ENCODE results near the gene POLR2E. TPM values are rescaled to one million over a fixed set of nuclear protein-coding genes. Genes with fewer than 3 reads are reported as not detected.

Gene POLR2E
- total and polyA plus RNA-seq, 10 of the 15 experiments (the other 5 are each of a cell fraction or from before 2014, with no cell fraction given), result 4.0 to 487 (median 200) TPM

DNA sequence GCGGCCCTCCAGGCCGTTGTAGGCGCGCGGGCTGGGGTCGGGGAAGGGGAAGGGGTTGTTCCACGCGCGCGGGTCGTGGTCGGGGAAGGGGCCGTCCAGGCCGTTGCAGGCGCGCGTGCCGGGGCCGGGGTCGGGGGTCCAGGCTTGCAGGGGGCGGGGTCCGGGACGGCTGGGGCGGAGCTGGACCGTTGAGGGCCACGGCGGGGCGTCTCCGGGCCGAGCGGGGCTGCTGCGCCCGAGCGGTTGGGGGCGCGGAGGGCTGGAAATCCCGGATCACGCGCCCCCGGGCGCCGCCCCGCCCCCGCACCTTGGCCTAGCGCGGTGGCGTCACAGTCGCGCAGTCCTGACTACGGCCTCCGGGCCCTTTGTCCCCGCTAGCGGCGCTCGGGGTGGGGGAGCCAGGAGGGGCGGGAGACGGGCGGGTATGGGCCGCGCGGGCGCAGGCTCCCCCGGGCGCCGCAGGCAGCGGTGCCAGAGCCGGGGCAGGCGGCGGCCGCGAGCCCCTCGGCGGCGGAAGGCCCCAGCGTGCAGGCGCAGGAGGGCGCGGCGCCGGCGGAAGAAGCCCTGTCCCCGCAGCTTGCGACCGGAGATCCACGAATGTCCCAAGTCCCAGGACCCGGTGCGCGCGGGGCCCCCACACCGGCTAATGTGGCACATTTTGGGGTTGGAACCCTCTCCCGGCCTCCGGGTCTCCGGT is 9.3 kb upstream of the POLR2E start:
- Histone ChIP-seq H3K27me3 (replicated peaks in 1 of 2; ENCODE audit: control insufficient read depth in 2 of 2, insufficient read depth in 2 of 2, low read length in 1 of 2) (no peaks in the 10 kb centered on the region), H3K79me2 (ENCODE audit: control insufficient read depth, insufficient read depth, low read length) (peaks cover 9% of the 10 kb centered on the region), H3K9me3 (replicated peaks; ENCODE audit: control insufficient read depth, insufficient read depth, low read length) (no peaks in the 10 kb centered on the region; the same call in 2 of the 3 replicates), H3K9ac (ENCODE audit: control insufficient read depth, insufficient read depth, low read length) (peak overlapping the region; percentile 74), H2AFZ (ENCODE audit: control insufficient read depth, low read depth, low read length) (no peak overlapping the region), H3K4me2 (ENCODE audit: control insufficient read depth, insufficient read depth) (peak overlapping the region; percentile 82), H3K4me3 (peak overlapping the region; percentile 91), H3K36me3 (ENCODE audit: control insufficient read depth in 2 of 2, insufficient read depth in 2 of 2, low read length in 1 of 2) (peaks cover 0 to 10% of the 10 kb centered on the region in 2 experiments; a peak in 2 of 4 replicates), H4K20me1 (ENCODE audit: control insufficient read depth, insufficient read depth) (no peaks in the 10 kb centered on the region; the same call in 1 of the 2 replicates), H3K4me1 (ENCODE audit: control insufficient read depth, insufficient read depth, low read length) (peaks cover 32% of the 10 kb centered on the region), H3K27ac (ENCODE audit: control insufficient read depth, insufficient read depth) (peak overlapping the region; percentile 87)
- FAIRE-seq, result no peak
- ATAC-seq, result peak; percentile 44
- DNase-seq (ENCODE audit: low read depth, low spot score), result no peak
- ChIA-PET RAD21 (ENCODE audit: unreplicated experiment) (interaction anchor here (0.9 to 1.8 kb wide), 3 partner anchors 29 to 40 kb away, joined by 3 to 6 read pairs (median 5); partner anchors contain the start of gene ARHGAP45), CTCF (interaction anchor here (0.7 to 1.0 kb wide), 2 partner anchors 9 to 122 kb away, joined by 3 read pairs; no protein-coding TSS in a partner anchor), SMC1A (ENCODE audit: uncharacterized antibody, unreplicated experiment) (no interaction called here), POLR2A (interaction anchor here (0.8 to 4.0 kb wide), 8 partner anchors 11 to 81 kb away, joined by 3 to 45 read pairs (median 5); partner anchors contain the start of gene ARHGAP45)
- intact Hi-C loops (cut with micrococcal nuclease; ENCODE audit: unreplicated experiment) (loop anchor here (5.0 kb wide), 2 partner anchors 78 to 138 kb away; partner anchors contain the start of gene ATP5F1D), in situ Hi-C loops (cut with MboI) (loop anchor here (5.0 kb wide), 1 partner anchor 98 kb away; no protein-coding TSS in a partner anchor)
- BruUV-seq (replicated peaks), result no TSS peak
- WGBS (ENCODE audit: insufficient coverage, insufficient replicate concordance, low lambda C conversion rate, missing lambda C conversion rate), result under 1% methylated on average over 47 of the region's 93 CpGs
- TF ChIP-seq CBX3 (IDR thresholded peaks at IDR 0.05; ENCODE audit: borderline replicate concordance, low read depth), result no peak
- no peak for TF ChIP-seq ZNF274 (IDR thresholded peaks at IDR 0.05; ENCODE audit: insufficient read depth, insufficient read length)
- TF ChIP-seq, protein P1, sequence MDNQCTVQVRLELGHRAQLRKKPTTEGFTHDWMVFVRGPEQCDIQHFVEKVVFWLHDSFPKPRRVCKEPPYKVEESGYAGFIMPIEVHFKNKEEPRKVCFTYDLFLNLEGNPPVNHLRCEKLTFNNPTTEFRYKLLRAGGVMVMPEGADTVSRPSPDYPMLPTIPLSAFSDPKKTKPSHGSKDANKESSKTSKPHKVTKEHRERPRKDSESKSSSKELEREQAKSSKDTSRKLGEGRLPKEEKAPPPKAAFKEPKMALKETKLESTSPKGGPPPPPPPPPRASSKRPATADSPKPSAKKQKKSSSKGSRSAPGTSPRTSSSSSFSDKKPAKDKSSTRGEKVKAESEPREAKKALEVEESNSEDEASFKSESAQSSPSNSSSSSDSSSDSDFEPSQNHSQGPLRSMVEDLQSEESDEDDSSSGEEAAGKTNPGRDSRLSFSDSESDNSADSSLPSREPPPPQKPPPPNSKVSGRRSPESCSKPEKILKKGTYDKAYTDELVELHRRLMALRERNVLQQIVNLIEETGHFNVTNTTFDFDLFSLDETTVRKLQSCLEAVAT (IDR thresholded peaks at IDR 0.05), result no peak
- peak; percentile 30 for TF ChIP-seq GATAD2B (conservative IDR thresholded peaks at IDR 0.05; ENCODE audit: low read depth)
- no peak for TF ChIP-seq EZH2 (IDR thresholded peaks at IDR 0.05; ENCODE audit: borderline replicate concordance, control insufficient read depth, low read depth, low read length)
- no peak for TF ChIP-seq RAD21 (IDR thresholded peaks at IDR 0.05; ENCODE audit: insufficient read depth, low read depth, low read length)
- TF ChIP-seq, protein P2, sequence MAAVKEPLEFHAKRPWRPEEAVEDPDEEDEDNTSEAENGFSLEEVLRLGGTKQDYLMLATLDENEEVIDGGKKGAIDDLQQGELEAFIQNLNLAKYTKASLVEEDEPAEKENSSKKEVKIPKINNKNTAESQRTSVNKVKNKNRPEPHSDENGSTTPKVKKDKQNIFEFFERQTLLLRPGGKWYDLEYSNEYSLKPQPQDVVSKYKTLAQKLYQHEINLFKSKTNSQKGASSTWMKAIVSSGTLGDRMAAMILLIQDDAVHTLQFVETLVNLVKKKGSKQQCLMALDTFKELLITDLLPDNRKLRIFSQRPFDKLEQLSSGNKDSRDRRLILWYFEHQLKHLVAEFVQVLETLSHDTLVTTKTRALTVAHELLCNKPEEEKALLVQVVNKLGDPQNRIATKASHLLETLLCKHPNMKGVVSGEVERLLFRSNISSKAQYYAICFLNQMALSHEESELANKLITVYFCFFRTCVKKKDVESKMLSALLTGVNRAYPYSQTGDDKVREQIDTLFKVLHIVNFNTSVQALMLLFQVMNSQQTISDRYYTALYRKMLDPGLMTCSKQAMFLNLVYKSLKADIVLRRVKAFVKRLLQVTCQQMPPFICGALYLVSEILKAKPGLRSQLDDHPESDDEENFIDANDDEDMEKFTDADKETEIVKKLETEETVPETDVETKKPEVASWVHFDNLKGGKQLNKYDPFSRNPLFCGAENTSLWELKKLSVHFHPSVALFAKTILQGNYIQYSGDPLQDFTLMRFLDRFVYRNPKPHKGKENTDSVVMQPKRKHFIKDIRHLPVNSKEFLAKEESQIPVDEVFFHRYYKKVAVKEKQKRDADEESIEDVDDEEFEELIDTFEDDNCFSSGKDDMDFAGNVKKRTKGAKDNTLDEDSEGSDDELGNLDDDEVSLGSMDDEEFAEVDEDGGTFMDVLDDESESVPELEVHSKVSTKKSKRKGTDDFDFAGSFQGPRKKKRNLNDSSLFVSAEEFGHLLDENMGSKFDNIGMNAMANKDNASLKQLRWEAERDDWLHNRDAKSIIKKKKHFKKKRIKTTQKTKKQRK (IDR thresholded peaks at IDR 0.05; ENCODE audit: low read depth, low read length), result no peak
- TF ChIP-seq PAX5 (IDR thresholded peaks at IDR 0.05; ENCODE audit: borderline replicate concordance, low read depth, low read length), result 0 out of 2 replicates have a peak, but pooled peaks have one; percentile 9
- peak; percentile 35 for TF ChIP-seq NR2F1 (conservative IDR thresholded peaks at IDR 0.05)
- no peak for TF ChIP-seq HDAC6 (IDR thresholded peaks at IDR 0.05; ENCODE audit: unreplicated experiment)
- TF ChIP-seq RB1 (IDR thresholded peaks at IDR 0.05; ENCODE audit: borderline replicate concordance), result no peak
- no peak for TF ChIP-seq RUNX3 (IDR thresholded peaks at IDR 0.05; ENCODE audit: low read length)
- TF ChIP-seq NFXL1 (IDR thresholded peaks at IDR 0.05; ENCODE audit: borderline replicate concordance), result no peak
- TF ChIP-seq CHD2 (IDR thresholded peaks at IDR 0.05; ENCODE audit: borderline replicate concordance, low read depth, low read length), result no peak
- TF ChIP-seq CREB1 (IDR thresholded peaks at IDR 0.05; ENCODE audit: low read depth), result peak; percentile 81
- no peak for TF ChIP-seq ZBED1 (IDR thresholded peaks at IDR 0.05; ENCODE audit: borderline replicate concordance)
- TF ChIP-seq, protein P3, sequence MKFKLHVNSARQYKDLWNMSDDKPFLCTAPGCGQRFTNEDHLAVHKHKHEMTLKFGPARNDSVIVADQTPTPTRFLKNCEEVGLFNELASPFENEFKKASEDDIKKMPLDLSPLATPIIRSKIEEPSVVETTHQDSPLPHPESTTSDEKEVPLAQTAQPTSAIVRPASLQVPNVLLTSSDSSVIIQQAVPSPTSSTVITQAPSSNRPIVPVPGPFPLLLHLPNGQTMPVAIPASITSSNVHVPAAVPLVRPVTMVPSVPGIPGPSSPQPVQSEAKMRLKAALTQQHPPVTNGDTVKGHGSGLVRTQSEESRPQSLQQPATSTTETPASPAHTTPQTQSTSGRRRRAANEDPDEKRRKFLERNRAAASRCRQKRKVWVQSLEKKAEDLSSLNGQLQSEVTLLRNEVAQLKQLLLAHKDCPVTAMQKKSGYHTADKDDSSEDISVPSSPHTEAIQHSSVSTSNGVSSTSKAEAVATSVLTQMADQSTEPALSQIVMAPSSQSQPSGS (IDR thresholded peaks at IDR 0.05; ENCODE audit: low read length), result no peak
- no peak for TF ChIP-seq KAT2A (conservative IDR thresholded peaks at IDR 0.05; ENCODE audit: control insufficient read depth, low read depth, low read length)

All from GM12878 (cell line).